Measurements from ENCODE around the gene ANKRD39.

ANKRD39 gene

DNA sequence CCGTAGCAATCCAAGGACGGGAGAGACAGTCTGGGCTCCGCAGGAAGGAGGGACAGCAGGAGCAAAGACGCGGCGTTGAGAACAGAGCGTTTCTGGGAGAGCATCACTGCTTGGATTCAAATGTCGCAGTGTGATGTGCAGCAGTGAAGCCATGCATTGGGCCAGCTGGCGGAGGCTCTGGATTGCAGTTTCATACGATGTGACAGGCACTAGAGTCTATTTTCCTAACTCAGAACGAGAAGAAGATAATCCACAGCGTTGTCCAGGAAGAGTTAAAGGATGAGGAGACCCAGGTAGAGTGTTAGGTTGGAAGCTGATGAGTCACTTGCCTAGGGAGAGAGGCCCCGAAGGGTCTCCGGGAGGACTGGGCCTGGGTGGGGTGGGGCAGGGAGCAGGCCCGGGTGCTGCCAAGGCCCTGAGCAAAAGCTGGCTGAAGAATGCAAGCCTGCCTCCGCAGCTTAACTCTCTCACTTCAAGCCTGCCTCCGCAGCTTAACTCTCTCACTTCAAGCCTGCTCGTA, 29.7 kb upstream of the ANKRD39 start:
- DNase-seq (ENCODE audit: low read depth): no peak

DNA sequence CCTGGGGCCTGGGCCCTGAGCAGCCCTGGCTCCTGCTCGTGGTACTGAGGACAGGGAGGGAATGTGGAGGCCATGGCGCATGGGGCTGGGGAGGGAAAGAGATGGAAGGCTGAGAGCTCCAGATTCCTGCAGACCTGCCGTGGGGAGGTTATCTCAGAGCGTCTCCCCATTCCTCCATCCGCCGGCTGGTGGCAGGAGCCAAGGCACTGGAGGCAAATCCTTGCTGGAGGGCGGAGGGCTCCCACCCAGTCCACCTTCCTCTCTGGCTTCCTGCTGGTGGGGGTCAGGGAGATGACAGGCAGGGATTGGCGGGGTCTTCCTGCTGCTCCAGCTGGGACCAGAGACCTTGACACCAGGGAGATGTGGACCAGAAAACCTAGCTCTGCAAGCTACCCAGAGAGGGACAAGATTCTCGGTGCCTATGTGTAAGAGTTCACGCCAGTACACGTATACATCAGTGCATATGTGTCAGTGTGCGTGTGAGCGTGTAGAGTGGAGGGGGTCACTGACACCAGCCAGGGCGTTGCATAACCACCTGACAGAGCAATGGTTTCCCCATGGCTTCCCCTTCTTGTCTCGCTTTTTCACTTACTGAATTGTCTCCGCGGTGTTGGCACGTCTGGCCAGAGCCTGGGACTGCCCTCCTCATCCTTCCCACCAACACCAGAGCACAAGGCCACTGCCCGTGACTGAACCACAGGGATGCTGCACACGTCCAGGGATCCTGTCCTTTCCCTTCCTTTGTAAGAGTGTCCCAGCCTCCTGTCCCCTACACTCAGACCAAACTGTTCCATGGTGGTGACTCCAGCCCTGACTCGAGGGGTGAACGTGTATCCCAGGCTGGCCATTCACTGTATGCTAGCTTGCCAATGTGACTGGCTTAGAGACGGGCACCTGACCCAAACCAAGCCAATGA, 27.9 kb upstream of the ANKRD39 start:
- DNase-seq (ENCODE audit: low read depth): no peak

DNA sequence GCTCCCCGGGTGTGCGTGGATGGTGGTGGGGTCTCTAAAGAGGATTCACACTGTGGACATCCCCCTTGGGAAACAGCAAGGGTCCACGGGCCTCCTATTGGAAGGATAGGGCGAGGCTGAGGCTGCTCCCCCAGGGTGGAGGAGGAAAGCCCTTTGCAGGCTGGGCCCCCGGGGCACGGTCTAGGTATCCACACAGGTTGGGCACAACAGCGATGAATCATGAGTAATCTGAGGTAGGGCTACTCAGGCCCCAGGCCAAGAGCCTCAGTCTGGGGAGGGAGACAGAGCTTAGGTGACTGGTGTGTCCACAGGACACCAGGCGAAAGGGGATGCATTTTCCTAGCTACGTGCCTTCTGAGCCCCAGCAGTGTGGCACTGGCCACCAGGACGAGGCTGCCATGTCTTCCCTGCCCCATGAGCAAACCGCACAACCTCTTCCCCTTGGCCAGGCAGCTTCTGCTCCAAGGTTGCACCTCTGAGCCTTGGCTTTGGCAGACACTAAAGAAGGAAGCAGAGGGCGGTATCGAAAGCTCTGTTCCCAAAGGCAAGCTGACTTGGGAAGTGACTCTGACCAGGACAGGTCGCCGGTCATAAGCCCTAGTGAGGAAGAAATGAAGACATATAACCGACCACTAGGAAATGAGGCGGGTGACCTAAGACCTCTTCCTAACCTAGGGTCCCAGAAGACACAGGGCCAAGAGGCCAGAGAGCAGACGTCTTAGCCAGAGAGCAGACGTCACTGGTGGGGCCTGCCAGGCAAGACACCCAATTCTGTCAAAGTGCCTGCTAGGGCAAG, 26.7 kb upstream of the ANKRD39 start:
- no peak for DNase-seq (ENCODE audit: low read depth)

DNA sequence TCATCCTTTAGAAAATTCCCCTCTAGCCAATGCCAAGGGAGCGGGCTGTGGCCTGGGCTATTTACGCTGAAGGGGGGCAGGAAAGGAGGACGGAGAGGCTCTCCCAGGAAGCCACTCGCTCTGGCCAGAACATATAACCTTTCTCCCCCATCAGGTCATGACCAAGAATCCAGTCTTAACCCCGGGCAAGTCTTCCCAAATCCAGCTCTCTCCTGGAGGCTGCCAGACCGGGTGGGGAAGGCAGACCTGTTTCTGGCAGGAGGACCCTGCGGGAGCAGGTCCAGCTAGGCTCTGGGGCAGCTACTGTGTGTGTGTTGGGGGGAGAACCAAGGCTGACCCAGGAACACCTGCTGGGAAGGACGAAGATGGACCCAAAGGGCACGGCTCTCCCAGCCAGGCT, 25.5 kb upstream of the ANKRD39 start:
- no peak for DNase-seq (ENCODE audit: low read depth)

DNA sequence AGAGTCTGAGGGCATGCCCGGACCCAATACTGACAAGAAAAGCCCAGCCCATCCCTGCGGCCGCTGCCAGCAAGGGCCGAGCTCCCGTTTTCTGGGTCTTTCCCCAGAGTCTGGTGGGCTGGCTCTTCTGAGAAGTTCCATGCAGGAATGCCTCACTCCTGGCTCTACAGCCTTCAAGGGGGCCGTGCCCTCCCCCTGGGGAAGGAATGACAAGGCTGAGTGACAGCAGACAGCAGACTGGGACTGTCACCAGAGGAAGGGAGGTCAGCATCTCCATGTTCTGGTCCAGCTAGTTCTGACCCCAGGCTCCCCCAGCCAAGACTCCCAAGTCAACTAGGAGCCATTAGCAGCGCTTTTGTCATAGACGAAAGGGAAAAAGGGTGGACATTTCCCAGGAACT, 25.1 kb upstream of the ANKRD39 start:
- no peak for DNase-seq (ENCODE audit: low read depth)

DNA sequence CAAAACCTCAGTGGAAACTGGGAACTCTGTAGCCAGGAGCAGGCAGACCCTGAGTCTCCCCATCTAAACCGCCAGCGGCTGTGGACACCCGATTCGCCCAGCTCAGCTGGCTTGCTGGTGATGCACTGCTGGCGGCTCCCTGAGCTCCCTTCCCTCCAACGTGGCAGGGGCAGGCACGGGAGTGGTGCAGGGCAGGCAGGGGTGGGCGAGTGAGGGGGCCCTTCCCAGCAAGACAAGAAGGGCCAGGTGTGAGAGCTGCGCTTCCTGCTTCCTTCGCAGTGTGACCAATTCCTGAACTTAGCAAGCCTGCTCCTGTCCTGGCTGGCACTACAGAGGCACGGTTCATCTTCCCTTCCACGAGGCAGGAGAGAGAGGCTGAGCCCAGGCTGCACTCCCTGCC, 24.4 kb upstream of the ANKRD39 start:
- DNase-seq (ENCODE audit: low read depth): no peak

DNA sequence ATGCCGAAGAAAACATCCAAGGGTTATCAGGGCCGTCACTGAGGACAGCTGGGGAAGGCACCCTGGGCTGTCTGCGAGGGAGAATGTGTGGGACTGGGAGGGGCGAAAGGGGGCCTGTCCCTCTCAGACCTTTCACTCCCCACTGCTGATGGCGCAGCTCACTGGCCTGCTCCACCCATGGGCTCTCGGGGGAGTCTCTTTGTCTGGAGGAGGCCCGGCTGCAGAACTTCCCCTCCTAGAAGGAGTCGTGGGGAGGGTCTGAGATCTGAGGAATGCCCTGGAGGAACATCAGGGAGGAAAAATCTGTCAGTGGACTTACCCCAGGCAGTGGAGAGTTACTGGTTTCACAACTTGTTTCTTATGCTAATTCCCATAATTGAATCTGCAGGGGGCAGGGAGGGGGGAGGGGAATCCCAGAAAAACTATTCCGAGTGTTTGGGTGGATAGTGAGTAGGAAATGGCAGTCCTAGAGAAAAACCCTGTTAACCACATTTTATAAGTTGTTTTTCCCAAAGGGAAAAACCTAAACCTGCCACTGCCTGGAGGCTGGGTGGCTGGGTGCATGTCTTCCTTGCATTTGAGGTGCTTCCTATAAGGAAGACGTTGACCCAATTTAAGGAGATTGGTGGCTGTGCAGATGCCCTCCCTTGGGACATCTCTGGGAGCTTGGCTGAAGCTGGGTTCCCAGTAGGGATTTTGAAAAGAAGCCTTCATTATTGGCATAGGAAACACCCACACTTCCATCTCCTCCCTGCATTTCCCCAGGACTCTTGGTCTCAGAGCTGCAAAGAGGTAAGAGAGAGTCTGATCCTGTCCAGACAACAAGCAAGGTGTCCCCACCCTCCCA, 23.8 kb upstream of the ANKRD39 start:
- no peak for DNase-seq (ENCODE audit: low read depth)

DNA sequence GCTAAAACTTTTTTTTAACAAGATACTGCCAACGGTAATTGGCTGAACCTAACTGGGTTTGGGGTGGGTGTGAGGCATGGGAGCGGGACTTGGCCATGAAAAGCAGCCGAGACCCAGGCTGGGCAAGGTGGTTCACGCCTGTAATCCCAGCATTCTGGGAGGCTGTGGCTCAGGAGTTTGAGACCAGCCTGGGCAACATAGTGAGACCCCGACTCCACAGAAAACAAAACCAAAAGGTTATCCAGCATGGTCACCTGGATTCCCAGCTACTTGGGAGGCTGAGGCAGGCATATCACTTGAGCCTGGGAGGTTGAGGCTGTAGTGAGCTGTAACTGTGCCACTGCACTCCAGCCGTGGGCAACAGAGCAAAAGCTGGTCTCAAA, 23.1 kb upstream of the ANKRD39 start:
- no peak for DNase-seq (ENCODE audit: low read depth)

DNA sequence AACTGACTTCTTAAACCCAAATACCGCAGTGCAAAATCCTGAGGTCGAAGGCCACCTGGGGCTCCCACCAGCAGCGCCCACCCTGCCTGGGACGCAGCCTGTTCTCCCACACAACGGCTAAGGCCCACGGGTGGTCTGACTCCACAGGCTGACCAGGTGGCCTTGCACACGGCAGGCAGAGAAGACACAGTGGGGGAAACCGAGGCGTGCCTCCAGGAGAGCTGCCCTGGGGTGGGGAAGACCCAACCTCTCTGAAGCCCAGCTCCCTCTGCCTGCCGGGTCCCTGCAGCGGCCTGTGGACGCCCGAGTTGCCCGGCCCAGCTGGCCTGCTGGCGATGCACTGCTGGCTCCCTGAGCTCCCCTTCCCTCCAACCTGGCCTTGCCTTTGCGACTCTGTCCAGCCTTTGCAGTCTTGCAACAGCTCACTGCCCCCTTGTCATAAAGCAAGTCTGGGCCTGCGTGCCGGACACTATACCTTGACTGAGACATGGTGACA, 21.8 kb upstream of the ANKRD39 start:
- no peak for DNase-seq (ENCODE audit: low read depth)

DNA sequence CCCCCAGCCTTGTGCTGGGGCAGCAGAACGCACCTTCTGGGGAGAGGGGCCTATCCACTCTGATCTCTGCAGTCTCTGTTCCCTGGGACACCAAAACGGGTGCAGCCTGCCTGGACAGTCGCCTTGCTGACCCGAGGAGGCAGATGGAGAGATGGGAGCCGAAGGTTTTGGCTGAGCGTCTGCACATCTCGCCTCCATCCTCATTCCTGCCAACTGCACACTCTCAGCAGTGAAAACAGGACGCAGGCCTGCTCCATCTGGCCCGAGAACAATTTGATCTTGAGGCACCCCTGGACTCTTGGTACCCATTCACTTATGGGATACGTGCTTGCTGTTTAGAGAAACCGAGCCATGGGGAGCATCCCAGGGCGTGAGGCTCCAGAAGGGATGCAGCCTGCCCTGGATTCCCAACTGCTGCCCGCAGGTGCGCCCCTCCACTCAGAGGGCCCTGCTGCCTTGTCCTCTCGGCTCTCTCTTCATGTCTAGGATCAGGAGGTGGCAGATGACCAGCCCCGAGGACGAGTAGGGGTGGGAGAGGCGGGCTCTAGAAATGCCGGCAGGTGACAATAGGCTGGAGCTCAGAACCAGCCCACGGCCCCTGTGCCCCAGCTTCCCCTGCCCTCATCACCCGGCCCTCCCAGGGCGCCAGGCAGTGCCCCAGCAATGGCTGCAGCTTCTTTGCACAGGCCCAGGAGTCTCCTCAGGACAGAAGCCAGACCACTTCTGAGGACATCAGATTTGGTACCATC, 21.2 kb upstream of the ANKRD39 start:
- DNase-seq (ENCODE audit: low read depth): no peak

DNA sequence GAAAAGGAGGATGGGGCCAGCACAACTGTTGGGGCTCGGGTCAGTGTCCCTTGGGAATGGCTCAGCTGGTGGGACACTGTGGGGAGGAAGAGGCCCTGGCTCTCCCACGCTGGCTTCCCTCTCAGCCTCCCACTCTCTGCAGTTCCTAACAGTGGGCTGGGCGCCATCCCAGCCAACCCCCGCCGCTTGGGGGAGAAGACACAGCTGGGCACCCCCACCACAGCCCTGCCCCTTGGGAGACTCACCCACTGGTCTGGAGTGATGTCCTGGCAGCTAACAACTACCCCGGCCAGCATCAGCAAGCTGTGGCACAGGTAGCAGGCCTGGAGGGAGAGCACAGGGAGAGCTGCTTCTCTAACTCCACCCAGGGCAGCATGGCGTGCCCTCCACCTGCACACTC, 20.4 kb upstream of the ANKRD39 start:
- DNase-seq (ENCODE audit: low read depth): no peak

DNA sequence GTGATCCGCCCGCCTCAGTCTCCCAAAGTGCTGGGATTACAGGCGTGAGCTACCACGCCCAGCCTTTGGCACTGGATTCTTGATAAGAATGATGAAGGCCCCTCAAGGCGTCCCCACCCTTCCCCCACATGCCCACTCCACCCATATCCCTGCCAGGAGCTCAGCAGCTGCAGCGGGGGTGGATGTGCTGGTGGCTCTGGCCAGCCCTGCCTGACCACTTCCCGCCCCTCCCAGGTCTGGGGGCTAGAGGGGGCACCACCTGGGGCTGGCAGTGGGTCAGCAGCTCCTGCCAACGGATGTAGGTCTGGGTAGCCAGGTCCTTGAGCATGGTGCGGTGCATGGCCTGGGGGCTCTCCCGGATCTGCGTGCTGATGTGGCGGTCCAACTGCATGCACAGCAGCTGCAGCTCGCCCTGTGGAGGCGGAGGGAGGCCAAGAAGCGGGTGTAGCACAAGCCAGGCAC, 19.8 kb upstream of the ANKRD39 start:
- no peak for DNase-seq (ENCODE audit: low read depth)

DNA sequence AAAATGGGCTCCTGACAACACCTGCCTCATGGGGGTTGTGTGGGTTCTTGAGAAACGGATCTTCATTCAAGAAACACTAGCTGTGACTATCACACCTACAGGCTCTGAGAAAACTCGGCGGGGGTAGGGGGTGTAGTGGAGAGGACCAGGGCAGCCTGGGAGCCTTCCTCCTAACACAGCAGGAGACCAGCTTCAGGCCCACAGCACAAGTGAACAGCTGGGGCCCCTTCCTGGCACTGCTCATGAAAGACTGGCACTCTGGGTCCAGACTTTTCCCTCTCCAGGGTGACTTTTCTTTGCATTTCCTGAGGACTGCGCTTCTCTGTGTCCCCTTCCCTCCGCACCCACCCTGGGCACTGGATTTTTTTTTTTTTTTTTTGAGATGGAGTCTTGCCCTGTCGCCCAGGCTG, 19.2 kb upstream of the ANKRD39 start:
- DNase-seq (ENCODE audit: low read depth): no peak

DNA sequence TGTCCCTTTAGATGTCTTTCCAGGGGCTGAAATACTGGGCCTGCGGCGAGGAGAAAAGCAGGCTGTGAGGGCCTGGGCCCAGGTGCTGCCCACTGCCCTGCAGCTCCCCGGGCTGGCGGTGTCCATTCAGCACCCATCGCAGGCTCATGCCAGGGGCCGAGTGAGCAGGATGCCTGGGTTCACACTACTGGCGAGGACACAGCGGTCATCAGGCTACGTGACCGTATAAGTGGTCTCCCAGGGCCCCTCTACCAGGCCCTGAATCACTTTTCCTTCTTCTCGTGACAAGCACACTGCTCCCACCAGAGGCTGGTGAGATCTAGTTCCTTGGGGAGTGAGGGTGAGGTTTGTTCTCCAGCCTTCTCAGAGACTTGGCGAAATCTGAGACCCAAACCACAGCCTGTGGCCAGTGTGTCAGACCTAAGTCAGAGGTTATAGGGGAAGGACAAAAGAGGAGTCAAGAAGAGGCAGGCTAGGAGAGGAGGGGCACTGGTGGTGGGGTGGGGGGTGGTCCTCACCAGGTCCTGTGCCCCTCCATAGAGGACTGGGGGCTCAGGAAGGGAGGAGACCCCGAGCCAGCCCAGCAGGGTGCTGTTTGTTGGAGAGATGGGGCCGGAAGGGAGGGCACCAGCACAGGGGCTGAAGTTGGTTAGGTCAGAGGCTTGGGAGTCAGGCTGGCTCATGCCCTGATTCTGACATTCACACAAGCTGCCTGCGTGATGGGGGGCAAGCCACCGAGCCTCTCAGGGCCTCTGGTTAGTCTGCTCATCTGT, 18.6 kb upstream of the ANKRD39 start:
- no peak for DNase-seq (ENCODE audit: low read depth)

DNA sequence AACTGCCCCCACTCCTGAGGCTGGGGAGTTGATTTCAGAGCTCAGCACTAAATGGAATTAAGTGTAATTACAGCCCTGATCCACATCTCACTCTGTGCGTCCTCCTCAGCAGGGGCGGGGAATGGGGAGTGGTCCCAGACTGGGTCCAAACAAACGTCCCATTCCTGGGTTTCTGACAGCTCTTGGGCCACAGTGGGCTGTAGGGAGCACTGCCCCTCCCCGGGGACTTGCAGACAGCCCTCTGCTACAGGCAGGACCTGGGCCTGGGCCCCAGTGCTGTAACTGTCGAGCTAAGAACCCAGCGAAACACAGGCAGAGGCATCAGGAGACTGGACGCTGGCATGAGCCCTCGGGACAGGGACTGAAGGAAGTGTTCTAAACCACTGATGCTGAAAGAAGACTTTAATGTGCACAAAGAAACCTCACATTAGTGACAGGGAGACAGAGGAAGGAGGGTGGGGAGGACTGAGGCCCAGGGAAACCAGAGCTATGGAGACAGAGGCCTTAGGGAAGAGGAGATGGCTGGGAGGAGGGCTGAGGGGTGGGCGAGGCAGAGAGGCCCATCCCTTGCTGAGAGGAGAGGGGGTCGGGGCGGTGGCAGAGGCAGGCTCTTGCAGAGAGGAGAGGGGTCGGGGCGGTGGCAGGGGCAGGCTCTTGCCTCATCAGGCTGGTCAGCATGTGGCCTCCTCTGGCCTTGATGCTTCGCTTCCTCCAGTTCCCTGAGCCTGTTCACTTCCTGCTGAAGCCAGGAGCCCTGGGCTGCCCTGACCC, 17.9 kb upstream of the ANKRD39 start:
- no peak for DNase-seq (ENCODE audit: low read depth)

DNA sequence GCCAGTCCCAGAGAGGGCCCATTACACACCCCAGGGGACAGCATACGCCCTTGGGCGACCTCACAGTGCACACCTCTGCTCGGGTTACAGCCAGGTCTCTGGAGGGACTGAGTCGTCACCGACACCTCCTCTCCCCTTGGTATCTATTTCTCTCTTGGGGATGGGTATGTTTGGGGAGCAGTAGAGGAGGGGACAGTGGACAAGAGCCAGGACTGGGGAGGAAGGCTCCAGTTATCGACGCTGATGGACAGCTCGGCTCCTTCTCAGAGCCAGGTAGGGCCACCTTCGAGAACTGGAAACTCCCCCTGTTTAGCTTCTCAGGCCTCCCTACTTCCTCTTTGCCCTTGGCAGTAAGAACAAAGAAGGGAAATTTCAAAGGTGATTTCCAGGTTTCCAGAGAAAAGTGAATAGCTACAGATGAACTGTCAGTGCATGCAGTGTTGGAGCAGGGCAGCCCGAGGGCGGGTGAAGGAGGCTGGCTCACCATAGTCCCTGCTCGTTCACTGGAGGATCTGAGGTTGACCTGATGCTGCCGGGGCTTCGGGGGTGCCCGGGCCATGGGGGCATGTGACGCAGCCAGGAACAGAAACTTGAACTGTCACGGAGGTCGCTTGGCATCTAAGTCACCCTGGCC, 16.5 kb upstream of the ANKRD39 start:
- DNase-seq (ENCODE audit: low read depth): no peak

DNA sequence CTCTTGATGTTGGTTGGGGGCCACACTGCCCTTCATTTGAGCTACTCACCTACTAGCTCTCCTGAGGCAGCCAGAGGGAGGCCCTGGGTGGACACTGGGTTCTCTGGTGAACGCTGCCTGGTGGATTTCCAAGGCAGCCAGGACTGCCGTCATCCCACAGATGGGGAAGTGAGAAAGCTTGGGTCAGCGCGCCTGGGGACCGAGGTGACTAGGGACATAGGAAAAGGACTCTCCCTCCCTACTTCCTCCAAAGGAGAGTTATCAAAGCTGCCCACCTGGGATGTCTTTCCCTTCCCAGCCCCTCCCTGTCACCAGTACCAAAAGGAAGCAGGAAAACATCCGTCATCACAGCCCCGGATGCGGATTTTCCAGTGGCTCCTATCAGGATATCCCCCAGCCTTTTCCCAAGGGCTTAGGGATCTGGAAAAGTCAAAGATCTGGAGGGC, 15.9 kb upstream of the ANKRD39 start:
- no peak for DNase-seq (ENCODE audit: low read depth)

DNA sequence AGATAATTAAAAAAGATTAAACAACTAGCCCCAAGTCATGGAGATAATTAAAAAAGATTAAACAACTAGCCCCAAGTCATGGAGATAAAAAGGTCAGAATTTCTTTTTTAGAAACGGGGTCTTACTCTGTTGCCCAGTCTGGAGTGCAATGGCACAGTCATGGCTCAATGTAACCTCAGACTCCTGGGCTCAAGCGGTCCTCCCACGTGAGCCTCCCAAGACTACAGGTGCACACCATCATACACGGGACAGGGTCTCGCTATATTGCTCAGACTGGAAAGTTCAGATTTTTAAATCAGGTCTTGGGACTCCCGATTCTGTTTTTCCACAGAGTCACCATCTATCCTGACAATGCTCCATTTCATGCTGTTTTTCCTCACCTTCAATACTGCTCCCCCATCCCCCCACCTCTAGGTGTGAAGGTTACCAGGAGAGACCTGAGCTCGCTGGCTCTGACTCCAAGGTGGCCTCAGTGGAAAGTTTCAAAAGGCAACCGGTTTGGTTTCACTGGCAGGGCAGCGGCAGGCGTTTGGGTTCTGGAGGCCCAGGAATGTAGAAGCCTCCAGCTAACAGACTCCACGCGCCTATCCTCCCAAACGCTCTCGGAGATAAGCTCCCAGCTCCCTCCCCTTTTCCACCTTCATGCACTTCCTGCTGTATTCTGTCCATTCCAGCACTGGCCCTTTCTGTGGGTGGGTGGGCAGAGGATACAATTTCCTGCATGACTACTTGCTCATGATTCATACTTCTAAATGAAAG, 15.0 kb upstream of the ANKRD39 start:
- no peak for DNase-seq (ENCODE audit: low read depth)

All from GM04503 (cell line).